IMR-90 (cell line): Measurements from ENCODE around the gene SCTR.

ENCODE experiments used
- BHLHE40 ChIP-seq: fragments of 150-350 bp; IDR thresholded peaks from 2 replicates; pipeline ENCODE4 v1.6.1; 2016; ENCODE audit warnings: mild to moderate bottlenecking, low read depth, low read length
- CEBPB ChIP-seq: IDR thresholded peaks from 2 replicates; pipeline ENCODE4 v1.6.1; 2012; ENCODE audit warnings: low read depth, low read length, improper control_type of control experiment
- CTCF ChIP-seq: conservative IDR thresholded peaks from 2 replicates; pipeline ENCODE4 v1.5.1; 2012; ENCODE audit warnings: mild to moderate bottlenecking, low read depth, low read length, improper control_type of control experiment
- FOS ChIP-seq: fragments of 150-350 bp; IDR thresholded peaks from 2 replicates; pipeline ENCODE4 v1.6.1; 2016; ENCODE audit warnings: low read depth, low read length
- MXI1 ChIP-seq: IDR thresholded peaks from 2 replicates; pipeline ENCODE4 v1.6.1; 2012; ENCODE audit warnings: low read depth, mild to moderate bottlenecking, low read length, moderate library complexity, borderline replicate concordance
- NFE2L2 ChIP-seq: fragments of 150-350 bp; IDR thresholded peaks from 2 replicates; pipeline ENCODE4 v1.6.1; 2016; ENCODE audit warnings: low read depth, mild to moderate bottlenecking, low read length
- POLR2A ChIP-seq: IDR thresholded peaks from 2 replicates; pipeline ENCODE4 v1.6.1; 2012; ENCODE audit warnings: mild to moderate bottlenecking, low read depth, low read length
- RCOR1 ChIP-seq: IDR thresholded peaks from 2 replicates; pipeline ENCODE4 v1.6.1; 2012; ENCODE audit warnings: mild to moderate bottlenecking, low read length, improper control_type of control experiment; ENCODE audit not compliant: insufficient replicate concordance
- USF2 ChIP-seq: fragments of 150-350 bp; IDR thresholded peaks from 2 replicates; pipeline ENCODE4 v1.6.1; 2017; ENCODE audit warnings: mild to moderate bottlenecking, antibody characterized with exemption, low read length, low read depth

GRCh38 chr2:119552902-119553301, 28.6 kb upstream of the SCTR start:
- TF ChIP-seq CTCF (no peak), USF2 (no peak), NFE2L2 (no peak), POLR2A (no peak), BHLHE40 (no peak), CEBPB (no peak), MXI1 (no peak), FOS (no peak), RCOR1 (no peak)
